HEK293 (cell line): Measurements from ENCODE around the gene GTPBP6.

Source experiments
- CTCF ChIA-PET: fragments of 350-600 bp; formaldehyde crosslinking; extraction: SDS; loops from one replicate; lab custom pipeline; 2021; ENCODE audit warnings: antibody characterized with exemption; lab: Yijun Ruan, JAX
- POLR2A ChIA-PET: fragments of 300-600 bp; formaldehyde crosslinking; extraction: SDS; loops from one replicate; lab custom pipeline; 2020; ENCODE audit warnings: antibody characterized with exemption, inconsistent platforms; lab: Yijun Ruan, JAX
- H3K27ac ChIP-seq: fragments of 200-500 bp; sonication (Bioruptor generic); 2 replicates; pipeline ENCODE4 v1.5.1; 2014; ENCODE audit warnings: low read depth, low read length, control low read depth, inconsistent platforms; ENCODE audit errors: extremely low read depth
- H3K36me3 ChIP-seq, 2 experiments: fragments of 200-500 bp in 1 of 2; sonication (Bioruptor generic) in 1 of 2; 1 replicate in 1 of 2; 2 replicates in 1 of 2; pipeline ENCODE4 v1.5.1; 2014 to 2017; ENCODE audit warnings: inconsistent platforms in 2 of 2, low read length in 2 of 2; ENCODE audit not compliant: control insufficient read depth in 2 of 2, insufficient read depth in 1 of 2
- H3K4me1 ChIP-seq: fragments of 200-500 bp; sonication (Bioruptor generic); 2 replicates; pipeline ENCODE4 v1.5.1; 2014; ENCODE audit warnings: mild to moderate bottlenecking, low read length, inconsistent platforms; ENCODE audit not compliant: control insufficient read depth, insufficient read depth
- H3K4me3 ChIP-seq: 2 replicates; pipeline ENCODE4 v1.5.1; 2011; ENCODE audit warnings: low read depth, mild to moderate bottlenecking, control low read depth, low read length, moderate library complexity
- H3K9me3 ChIP-seq: fragments of 200-500 bp; sonication (Bioruptor generic); 2 replicates; pipeline ENCODE4 v1.5.1; 2014; ENCODE audit warnings: low read depth, low read length, inconsistent platforms; ENCODE audit not compliant: control insufficient read depth, insufficient read depth
- MZF1 ChIP-seq: fragments of 450-650 bp; formaldehyde crosslinking; IDR thresholded peaks from 2 replicates; pipeline ENCODE4 v1.5.1; 2017; ENCODE audit warnings: missing biosample characterization, missing genetic modification characterization, borderline replicate concordance
- ZBTB17 ChIP-seq: fragments of 450-650 bp; formaldehyde crosslinking; IDR thresholded peaks from 2 replicates; pipeline ENCODE4 v1.5.1; 2016; ENCODE audit warnings: missing biosample characterization, missing genetic modification characterization
- ZFP3 ChIP-seq: fragments of 450-650 bp; formaldehyde crosslinking; IDR thresholded peaks from 2 replicates; pipeline ENCODE4 v1.5.1; 2016; ENCODE audit warnings: low read depth, missing biosample characterization, missing genetic modification characterization
- ZFP37 ChIP-seq: fragments of 450-650 bp; formaldehyde crosslinking; IDR thresholded peaks from 2 replicates; pipeline ENCODE4 v1.5.1; 2016; ENCODE audit warnings: missing biosample characterization, missing genetic modification characterization
- ZNF138 ChIP-seq: fragments of 450-650 bp; formaldehyde crosslinking; IDR thresholded peaks from 2 replicates; pipeline ENCODE4 v1.5.1; 2016; ENCODE audit warnings: missing biosample characterization, missing genetic modification characterization, borderline replicate concordance
- ZNF335 ChIP-seq: fragments of 450-650 bp; formaldehyde crosslinking; conservative IDR thresholded peaks from 2 replicates; pipeline ENCODE4 v1.5.1; 2016; ENCODE audit warnings: missing biosample characterization, missing genetic modification characterization
- ZNF555 ChIP-seq: fragments of 450-650 bp; formaldehyde crosslinking; conservative IDR thresholded peaks from 2 replicates; pipeline ENCODE4 v1.5.1; 2017; ENCODE audit warnings: missing biosample characterization, mild to moderate bottlenecking, missing genetic modification characterization, inconsistent platforms
- ZNF585B ChIP-seq: fragments of 450-650 bp; formaldehyde crosslinking; IDR thresholded peaks from 2 replicates; pipeline ENCODE4 v1.5.1; 2016; ENCODE audit warnings: missing biosample characterization, missing genetic modification characterization
- ZNF596 ChIP-seq: fragments of 450-650 bp; IDR thresholded peaks from 2 replicates; pipeline ENCODE4 v1.5.0; 2018; ENCODE audit warnings: missing biosample characterization, mild to moderate bottlenecking, missing genetic modification characterization, moderate library complexity
- ZNF621 ChIP-seq: fragments of 450-650 bp; formaldehyde crosslinking; IDR thresholded peaks from 2 replicates; pipeline ENCODE4 v1.5.1; 2017; ENCODE audit warnings: missing biosample characterization, missing genetic modification characterization
- ZNF707 ChIP-seq: fragments of 450-650 bp; formaldehyde crosslinking; IDR thresholded peaks from 2 replicates; pipeline ENCODE4 v1.5.1; 2016; ENCODE audit warnings: missing biosample characterization, missing genetic modification characterization
- ZNF747 ChIP-seq: fragments of 450-650 bp; formaldehyde crosslinking; IDR thresholded peaks from 2 replicates; pipeline ENCODE4 v1.5.1; 2016; ENCODE audit warnings: missing biosample characterization, missing genetic modification characterization
- TF ChIP-seq, protein P1 (sequence below): fragments of 450-650 bp; formaldehyde crosslinking; IDR thresholded peaks from 2 replicates; pipeline ENCODE4 v1.5.1; 2016; ENCODE audit warnings: missing biosample characterization, missing genetic modification characterization
- TF ChIP-seq, protein P2 (sequence below): fragments of 450-650 bp; formaldehyde crosslinking; IDR thresholded peaks from 2 replicates; pipeline ENCODE4 v1.5.1; 2016; ENCODE audit warnings: missing biosample characterization, missing genetic modification characterization, borderline replicate concordance
- TF ChIP-seq, protein P3 (sequence below): fragments of 450-650 bp; formaldehyde crosslinking; IDR thresholded peaks from 2 replicates; pipeline ENCODE4 v1.5.1; 2016; ENCODE audit warnings: missing biosample characterization, missing genetic modification characterization
- TF ChIP-seq, protein P4 (sequence below): fragments of 450-650 bp; IDR thresholded peaks from 2 replicates; pipeline ENCODE4 v1.5.1; 2018; ENCODE audit warnings: missing biosample characterization, mild to moderate bottlenecking, missing genetic modification characterization
- TF ChIP-seq, protein P5 (sequence below): fragments of 450-650 bp; formaldehyde crosslinking; IDR thresholded peaks from 2 replicates; pipeline ENCODE4 v1.5.1; 2016; ENCODE audit warnings: missing biosample characterization, missing genetic modification characterization
- TF ChIP-seq, protein P6 (sequence below): fragments of 450-650 bp; formaldehyde crosslinking; IDR thresholded peaks from 2 replicates; pipeline ENCODE4 v1.5.1; 2016; ENCODE audit warnings: missing biosample characterization, missing genetic modification characterization
- TF ChIP-seq, protein P7 (sequence below): fragments of 450-650 bp; formaldehyde crosslinking; IDR thresholded peaks from 2 replicates; pipeline ENCODE4 v1.5.1; 2016; ENCODE audit warnings: missing biosample characterization, missing genetic modification characterization, borderline replicate concordance

GTPBP6 gene

DNA sequence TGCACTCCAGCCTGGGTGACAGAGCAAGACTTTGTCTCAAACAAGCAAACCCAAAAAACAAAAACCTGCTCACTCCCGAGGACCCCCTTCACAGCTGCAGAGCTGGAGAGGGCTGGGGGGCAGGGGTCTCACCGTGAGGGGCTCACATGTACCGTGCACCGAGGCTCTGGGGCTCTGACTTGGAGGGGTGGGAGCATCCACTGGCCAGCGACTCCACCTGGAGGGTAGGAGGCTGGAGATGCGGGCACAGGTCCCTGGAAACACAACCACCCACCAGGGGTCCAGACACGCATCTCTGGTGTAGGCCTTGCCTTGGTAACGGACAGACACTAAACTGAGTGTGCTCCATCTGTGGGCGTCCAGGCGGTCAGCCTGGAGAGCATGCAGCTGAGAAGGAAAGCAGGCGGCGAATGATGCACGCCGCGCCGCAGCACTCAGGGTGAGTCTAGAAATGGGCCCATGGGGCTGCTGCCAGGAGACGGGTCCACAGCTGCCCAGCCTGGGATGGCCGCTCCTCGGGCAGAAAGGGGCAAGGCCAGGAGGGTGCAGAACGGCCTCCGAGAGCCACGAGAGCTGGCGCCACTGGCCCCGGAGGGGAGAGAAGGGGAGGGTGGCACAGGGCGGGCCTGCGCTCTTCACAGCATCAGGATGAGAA, 42.0 kb upstream of the GTPBP6 start:
- H3K4me1 ChIP-seq = no peaks in the 10 kb centered on the region
- peaks cover 5 to 32% of the 10 kb centered on the region in 2 experiments; a peak in 2 of 3 replicates for H3K36me3 ChIP-seq
- H3K27ac ChIP-seq = no peak overlapping the region
- TF ChIP-seq ZFP37 (no peak), ZNF555 (tag by site-specific recombination) (no peak), ZNF585B (no peak), ZFP3 (tag by site-specific recombination) (no peak), ZNF707 (tag by site-specific recombination) (no peak), ZNF335 (tag by site-specific recombination) (no peak), ZNF747 (tag by site-specific recombination) (no peak), MZF1 (tag by site-specific recombination) (no peak)
- TF ChIP-seq, protein P1, sequence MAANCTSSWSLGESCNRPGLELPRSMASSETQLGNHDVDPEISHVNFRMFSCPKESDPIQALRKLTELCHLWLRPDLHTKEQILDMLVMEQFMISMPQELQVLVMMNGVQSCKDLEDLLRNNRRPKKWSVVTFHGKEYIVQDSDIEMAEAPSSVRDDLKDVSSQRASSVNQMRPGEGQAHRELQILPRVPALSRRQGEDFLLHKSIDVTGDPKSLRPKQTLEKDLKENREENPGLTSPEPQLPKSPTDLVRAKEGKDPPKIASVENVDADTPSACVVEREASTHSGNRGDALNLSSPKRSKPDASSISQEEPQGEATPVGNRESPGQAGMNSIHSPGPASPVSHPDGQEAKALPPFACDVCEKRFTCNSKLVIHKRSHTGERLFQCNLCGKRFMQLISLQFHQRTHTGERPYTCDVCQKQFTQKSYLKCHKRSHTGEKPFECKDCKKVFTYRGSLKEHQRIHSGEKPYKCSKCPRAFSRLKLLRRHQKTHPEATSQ (tag by site-specific recombination) = no peak
- TF ChIP-seq, protein P2, sequence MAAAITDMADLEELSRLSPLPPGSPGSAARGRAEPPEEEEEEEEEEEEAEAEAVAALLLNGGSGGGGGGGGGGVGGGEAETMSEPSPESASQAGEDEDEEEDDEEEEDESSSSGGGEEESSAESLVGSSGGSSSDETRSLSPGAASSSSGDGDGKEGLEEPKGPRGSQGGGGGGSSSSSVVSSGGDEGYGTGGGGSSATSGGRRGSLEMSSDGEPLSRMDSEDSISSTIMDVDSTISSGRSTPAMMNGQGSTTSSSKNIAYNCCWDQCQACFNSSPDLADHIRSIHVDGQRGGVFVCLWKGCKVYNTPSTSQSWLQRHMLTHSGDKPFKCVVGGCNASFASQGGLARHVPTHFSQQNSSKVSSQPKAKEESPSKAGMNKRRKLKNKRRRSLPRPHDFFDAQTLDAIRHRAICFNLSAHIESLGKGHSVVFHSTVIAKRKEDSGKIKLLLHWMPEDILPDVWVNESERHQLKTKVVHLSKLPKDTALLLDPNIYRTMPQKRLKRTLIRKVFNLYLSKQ = no peak
- TF ChIP-seq, protein P3, sequence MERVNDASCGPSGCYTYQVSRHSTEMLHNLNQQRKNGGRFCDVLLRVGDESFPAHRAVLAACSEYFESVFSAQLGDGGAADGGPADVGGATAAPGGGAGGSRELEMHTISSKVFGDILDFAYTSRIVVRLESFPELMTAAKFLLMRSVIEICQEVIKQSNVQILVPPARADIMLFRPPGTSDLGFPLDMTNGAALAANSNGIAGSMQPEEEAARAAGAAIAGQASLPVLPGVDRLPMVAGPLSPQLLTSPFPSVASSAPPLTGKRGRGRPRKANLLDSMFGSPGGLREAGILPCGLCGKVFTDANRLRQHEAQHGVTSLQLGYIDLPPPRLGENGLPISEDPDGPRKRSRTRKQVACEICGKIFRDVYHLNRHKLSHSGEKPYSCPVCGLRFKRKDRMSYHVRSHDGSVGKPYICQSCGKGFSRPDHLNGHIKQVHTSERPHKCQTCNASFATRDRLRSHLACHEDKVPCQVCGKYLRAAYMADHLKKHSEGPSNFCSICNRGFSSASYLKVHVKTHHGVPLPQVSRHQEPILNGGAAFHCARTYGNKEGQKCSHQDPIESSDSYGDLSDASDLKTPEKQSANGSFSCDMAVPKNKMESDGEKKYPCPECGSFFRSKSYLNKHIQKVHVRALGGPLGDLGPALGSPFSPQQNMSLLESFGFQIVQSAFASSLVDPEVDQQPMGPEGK (tag by site-specific recombination) = no peak
- TF ChIP-seq, protein P4, sequence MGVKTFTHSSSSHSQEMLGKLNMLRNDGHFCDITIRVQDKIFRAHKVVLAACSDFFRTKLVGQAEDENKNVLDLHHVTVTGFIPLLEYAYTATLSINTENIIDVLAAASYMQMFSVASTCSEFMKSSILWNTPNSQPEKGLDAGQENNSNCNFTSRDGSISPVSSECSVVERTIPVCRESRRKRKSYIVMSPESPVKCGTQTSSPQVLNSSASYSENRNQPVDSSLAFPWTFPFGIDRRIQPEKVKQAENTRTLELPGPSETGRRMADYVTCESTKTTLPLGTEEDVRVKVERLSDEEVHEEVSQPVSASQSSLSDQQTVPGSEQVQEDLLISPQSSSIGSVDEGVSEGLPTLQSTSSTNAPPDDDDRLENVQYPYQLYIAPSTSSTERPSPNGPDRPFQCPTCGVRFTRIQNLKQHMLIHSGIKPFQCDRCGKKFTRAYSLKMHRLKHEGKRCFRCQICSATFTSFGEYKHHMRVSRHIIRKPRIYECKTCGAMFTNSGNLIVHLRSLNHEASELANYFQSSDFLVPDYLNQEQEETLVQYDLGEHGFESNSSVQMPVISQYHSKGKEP (tag by site-specific recombination) = no peak
- TF ChIP-seq, protein P5, sequence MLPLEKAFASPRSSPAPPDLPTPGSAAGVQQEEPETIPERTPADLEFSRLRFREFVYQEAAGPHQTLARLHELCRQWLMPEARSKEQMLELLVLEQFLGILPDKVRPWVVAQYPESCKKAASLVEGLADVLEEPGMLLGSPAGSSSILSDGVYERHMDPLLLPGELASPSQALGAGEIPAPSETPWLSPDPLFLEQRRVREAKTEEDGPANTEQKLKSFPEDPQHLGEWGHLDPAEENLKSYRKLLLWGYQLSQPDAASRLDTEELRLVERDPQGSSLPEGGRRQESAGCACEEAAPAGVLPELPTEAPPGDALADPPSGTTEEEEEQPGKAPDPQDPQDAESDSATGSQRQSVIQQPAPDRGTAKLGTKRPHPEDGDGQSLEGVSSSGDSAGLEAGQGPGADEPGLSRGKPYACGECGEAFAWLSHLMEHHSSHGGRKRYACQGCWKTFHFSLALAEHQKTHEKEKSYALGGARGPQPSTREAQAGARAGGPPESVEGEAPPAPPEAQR = no peak
- TF ChIP-seq, protein P6, sequence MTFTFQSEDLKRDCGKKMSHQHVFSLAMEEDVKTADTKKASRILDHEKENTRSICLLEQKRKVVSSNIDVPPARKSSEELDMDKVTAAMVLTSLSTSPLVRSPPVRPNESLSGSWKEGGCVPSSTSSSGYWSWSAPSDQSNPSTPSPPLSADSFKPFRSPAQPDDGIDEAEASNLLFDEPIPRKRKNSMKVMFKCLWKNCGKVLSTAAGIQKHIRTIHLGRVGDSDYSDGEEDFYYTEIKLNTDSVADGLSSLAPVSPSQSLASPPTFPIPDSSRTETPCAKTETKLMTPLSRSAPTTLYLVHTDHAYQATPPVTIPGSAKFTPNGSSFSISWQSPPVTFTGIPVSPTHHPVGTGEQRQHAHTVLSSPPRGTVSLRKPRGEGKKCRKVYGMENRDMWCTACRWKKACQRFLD (tag by site-specific recombination) = no peak
- POLR2A ChIA-PET = no interaction called here
- CTCF ChIA-PET = no interaction called here
- H3K9me3 ChIP-seq = no peaks in the 10 kb centered on the region
- no peak overlapping the region for H3K4me3 ChIP-seq

DNA sequence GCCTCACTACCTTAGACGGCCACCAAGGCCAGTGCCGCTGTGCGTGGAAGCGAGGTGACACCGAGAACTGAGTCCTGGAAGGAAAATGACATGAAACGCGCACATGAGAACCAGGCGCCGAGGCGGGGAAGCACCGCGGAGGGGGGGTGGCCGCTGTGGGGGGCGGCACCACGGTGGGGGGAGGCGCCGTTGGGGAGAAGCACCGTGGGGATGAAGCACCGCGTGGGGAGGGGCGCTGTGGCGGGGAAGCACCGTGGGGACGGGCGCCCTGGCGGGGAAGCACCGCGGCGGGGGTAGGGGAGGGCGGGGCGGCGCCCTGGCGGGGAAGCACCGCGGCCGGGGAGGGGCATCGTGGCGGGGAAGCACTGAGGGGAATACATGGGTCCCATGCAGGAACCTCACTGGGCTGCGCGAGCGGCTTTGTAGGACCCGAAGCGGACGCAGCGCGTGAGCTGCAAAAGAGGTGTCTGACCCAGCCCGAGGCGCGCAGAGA, 40.1 kb upstream of the GTPBP6 start:
- TF ChIP-seq ZNF621 (tag by site-specific recombination) = no peak
- TF ChIP-seq ZBTB17 (tag by site-specific recombination) = no peak
- no peak for TF ChIP-seq ZNF138 (tag by site-specific recombination)
- no peak for TF ChIP-seq ZNF596
- TF ChIP-seq, protein P7, sequence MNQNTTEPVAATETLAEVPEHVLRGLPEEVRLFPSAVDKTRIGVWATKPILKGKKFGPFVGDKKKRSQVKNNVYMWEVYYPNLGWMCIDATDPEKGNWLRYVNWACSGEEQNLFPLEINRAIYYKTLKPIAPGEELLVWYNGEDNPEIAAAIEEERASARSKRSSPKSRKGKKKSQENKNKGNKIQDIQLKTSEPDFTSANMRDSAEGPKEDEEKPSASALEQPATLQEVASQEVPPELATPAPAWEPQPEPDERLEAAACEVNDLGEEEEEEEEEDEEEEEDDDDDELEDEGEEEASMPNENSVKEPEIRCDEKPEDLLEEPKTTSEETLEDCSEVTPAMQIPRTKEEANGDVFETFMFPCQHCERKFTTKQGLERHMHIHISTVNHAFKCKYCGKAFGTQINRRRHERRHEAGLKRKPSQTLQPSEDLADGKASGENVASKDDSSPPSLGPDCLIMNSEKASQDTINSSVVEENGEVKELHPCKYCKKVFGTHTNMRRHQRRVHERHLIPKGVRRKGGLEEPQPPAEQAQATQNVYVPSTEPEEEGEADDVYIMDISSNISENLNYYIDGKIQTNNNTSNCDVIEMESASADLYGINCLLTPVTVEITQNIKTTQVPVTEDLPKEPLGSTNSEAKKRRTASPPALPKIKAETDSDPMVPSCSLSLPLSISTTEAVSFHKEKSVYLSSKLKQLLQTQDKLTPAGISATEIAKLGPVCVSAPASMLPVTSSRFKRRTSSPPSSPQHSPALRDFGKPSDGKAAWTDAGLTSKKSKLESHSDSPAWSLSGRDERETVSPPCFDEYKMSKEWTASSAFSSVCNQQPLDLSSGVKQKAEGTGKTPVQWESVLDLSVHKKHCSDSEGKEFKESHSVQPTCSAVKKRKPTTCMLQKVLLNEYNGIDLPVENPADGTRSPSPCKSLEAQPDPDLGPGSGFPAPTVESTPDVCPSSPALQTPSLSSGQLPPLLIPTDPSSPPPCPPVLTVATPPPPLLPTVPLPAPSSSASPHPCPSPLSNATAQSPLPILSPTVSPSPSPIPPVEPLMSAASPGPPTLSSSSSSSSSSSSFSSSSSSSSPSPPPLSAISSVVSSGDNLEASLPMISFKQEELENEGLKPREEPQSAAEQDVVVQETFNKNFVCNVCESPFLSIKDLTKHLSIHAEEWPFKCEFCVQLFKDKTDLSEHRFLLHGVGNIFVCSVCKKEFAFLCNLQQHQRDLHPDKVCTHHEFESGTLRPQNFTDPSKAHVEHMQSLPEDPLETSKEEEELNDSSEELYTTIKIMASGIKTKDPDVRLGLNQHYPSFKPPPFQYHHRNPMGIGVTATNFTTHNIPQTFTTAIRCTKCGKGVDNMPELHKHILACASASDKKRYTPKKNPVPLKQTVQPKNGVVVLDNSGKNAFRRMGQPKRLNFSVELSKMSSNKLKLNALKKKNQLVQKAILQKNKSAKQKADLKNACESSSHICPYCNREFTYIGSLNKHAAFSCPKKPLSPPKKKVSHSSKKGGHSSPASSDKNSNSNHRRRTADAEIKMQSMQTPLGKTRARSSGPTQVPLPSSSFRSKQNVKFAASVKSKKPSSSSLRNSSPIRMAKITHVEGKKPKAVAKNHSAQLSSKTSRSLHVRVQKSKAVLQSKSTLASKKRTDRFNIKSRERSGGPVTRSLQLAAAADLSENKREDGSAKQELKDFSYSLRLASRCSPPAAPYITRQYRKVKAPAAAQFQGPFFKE (tag by site-specific recombination) = no peak
- TF ChIP-seq, all 188 proteins: peak for 0
- Histone ChIP-seq H3K27ac (no peak overlapping the region), H3K4me1 (no peaks in the 10 kb centered on the region), H3K9me3 (no peaks in the 10 kb centered on the region), H3K36me3 (peaks cover 5 to 32% of the 10 kb centered on the region in 2 experiments; a peak in 2 of 3 replicates), H3K4me3 (no peak overlapping the region)
- ChIA-PET CTCF (no interaction called here), POLR2A (no interaction called here)
